Stimulated activated CD4-positive, alpha-beta T cell treated with anti-CD3 and anti-CD28 coated beads, Interleukin-4, amount 100 ng/mL, for 24 hours (primary cell): ENCODE data around the gene YTHDF2.
A peak's percentile ranks its signal among the peaks of the same experiment; 100 is the strongest.
"Not testable (repeated sequence)": the region's sequence is repeated elsewhere in the genome, so short reads cannot be mapped to it uniquely, and the experiment has no call there.

Experiments
- DNase-seq: peaks from one replicate; pipeline ENCODE4 v3.0.0-alpha.2; 2020

The YTHDF2 gene

GRCh38 chr1:28761189-28761588, 24.4 kb downstream of the YTHDF2 start:
- DNase-seq = no peak

GRCh38 chr1:28766532-28767183, 29.9 kb downstream of the YTHDF2 start:
- no peak for DNase-seq

GRCh38 chr1:28770601-28771165, 33.9 kb downstream of the YTHDF2 start:
- DNase-seq = no peak

GRCh38 chr1:28771921-28772320, 35.2 kb downstream of the YTHDF2 start:
- not testable (repeated sequence) for DNase-seq

- no peak for DNase-seq
Observed at GRCh38 chr1:28773105-28773504, 36.4 kb downstream of the YTHDF2 start.

GRCh38 chr1:28775121-28775942, 38.6 kb downstream of the YTHDF2 start:
- DNase-seq = peak; percentile 62

- DNase-seq = no peak
Observed at GRCh38 chr1:28776341-28776740, 39.6 kb downstream of the YTHDF2 start.

- no peak for DNase-seq
Observed at GRCh38 chr1:28778021-28778420, 41.3 kb downstream of the YTHDF2 start.

GRCh38 chr1:28779751-28780408, 43.1 kb downstream of the YTHDF2 start:
- no peak for DNase-seq

GRCh38 chr1:28781305-28781704, 44.6 kb downstream of the YTHDF2 start:
- no peak for DNase-seq

GRCh38 chr1:28782011-28782410, 45.3 kb downstream of the YTHDF2 start:
- DNase-seq = no peak

GRCh38 chr1:28783363-28783762, 46.6 kb downstream of the YTHDF2 start:
- DNase-seq = no peak

GRCh38 chr1:28789412-28789811, 52.7 kb downstream of the YTHDF2 start:
- DNase-seq = no peak

- DNase-seq = no peak
Observed at GRCh38 chr1:28789816-28790215, 53.1 kb downstream of the YTHDF2 start.

- DNase-seq = no peak
Observed at GRCh38 chr1:28790377-28791035, 53.8 kb downstream of the YTHDF2 start.

- DNase-seq = not testable (repeated sequence)
Observed at GRCh38 chr1:28791929-28792328, 55.2 kb downstream of the YTHDF2 start.

- DNase-seq = no peak
Observed at GRCh38 chr1:28792644-28793121, 55.9 kb downstream of the YTHDF2 start.

GRCh38 chr1:28794582-28794981, 57.8 kb downstream of the YTHDF2 start:
- DNase-seq = not testable (repeated sequence)

GRCh38 chr1:28796352-28797211, 59.8 kb downstream of the YTHDF2 start:
- no peak for DNase-seq

- DNase-seq = no peak
Observed at GRCh38 chr1:28800324-28800723, 63.6 kb downstream of the YTHDF2 start.

GRCh38 chr1:28801461-28801860, 64.7 kb downstream of the YTHDF2 start:
- no peak for DNase-seq

GRCh38 chr1:28803051-28803450, 66.3 kb downstream of the YTHDF2 start:
- DNase-seq = no peak
